Coronary artery (tissue), 2 donors: ENCODE measurements around the gene KNTC1.

Experiments used
- DNase-seq: peaks from one replicate; pipeline ENCODE4 v3.0.0-alpha.2; 2017; ENCODE audit warnings: low spot score
- H3K27ac ChIP-seq, 2 donors: fragments of 200-600 bp; sonication (generic); one replicate each; pipeline ENCODE4 v1.5.1; 2016 to 2019
- H3K4me3 ChIP-seq: fragments of 200-600 bp; sonication (generic); 2 replicates; pipeline ENCODE4 v1.5.1; 2016; ENCODE audit warnings: mild to moderate bottlenecking, moderate library complexity
- CTCF ChIP-seq: fragments of 200-600 bp; sonication (generic); IDR thresholded peaks from one replicate; pipeline ENCODE4 v1.5.1; 2019; ENCODE audit warnings: antibody characterized with exemption

The KNTC1 gene

GRCh38 chr12:122515275-122515674, 11.8 kb upstream of the KNTC1 start:
- no peak overlapping the region for H3K4me3 ChIP-seq
- no peak for TF ChIP-seq CTCF
- H3K27ac ChIP-seq: no peak overlapping the region
- no peak for DNase-seq

- no peak for TF ChIP-seq CTCF
- DNase-seq: no peak
- no peak overlapping the region for H3K27ac ChIP-seq
- no peak overlapping the region for H3K4me3 ChIP-seq
Observed at GRCh38 chr12:122516544-122517361, 10.3 kb upstream of the KNTC1 start.

DNA sequence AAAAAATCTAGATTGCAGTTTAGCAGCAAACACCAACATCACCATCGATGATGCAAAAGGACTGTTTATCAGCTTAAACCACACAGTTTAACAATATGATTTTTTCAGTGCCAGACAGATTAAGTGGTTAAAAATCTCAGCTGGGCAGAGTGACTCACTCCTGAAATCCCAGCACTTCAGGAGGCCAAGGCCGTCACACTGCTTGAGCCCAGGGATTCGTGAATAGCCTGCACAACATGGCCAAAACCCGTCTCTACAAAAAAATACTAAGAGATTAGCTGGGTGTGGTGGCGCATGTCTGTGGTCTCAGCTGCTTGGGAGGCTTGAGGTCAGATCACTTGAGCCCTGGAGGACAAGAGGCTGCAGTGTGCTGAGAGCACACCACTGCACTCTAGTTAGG, 9.2 kb upstream of the KNTC1 start:
- no peak for TF ChIP-seq CTCF
- H3K27ac ChIP-seq: no peak overlapping the region
- DNase-seq: no peak
- H3K4me3 ChIP-seq: no peak overlapping the region

DNA sequence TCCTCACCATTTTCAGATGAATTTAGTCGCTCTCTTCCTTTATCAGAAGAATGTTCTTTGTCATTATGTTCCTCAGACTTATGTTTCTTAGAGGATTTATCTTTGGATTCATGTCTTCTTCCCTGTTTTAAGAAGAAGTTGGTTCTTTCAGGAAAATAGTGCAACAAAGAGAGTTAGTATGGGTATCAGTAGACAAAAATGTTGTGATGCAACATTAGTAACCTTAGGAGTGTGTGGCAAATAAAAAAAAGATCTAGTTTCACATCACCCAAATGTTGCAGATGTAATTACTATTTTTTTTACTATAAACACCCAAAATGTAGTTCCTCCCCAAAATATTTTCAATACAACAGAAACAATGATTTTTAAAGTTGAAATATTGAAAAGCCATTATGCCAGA, 8.1 kb upstream of the KNTC1 start:
- Histone ChIP-seq H3K27ac (no peak overlapping the region), H3K4me3 (no peak overlapping the region)
- no peak for DNase-seq
- no peak for TF ChIP-seq CTCF

GRCh38 chr12:122519418-122519817, 7.6 kb upstream of the KNTC1 start:
- no peak for DNase-seq
- no peak overlapping the region for H3K4me3 ChIP-seq
- H3K27ac ChIP-seq: no peak overlapping the region
- no peak for TF ChIP-seq CTCF

DNA sequence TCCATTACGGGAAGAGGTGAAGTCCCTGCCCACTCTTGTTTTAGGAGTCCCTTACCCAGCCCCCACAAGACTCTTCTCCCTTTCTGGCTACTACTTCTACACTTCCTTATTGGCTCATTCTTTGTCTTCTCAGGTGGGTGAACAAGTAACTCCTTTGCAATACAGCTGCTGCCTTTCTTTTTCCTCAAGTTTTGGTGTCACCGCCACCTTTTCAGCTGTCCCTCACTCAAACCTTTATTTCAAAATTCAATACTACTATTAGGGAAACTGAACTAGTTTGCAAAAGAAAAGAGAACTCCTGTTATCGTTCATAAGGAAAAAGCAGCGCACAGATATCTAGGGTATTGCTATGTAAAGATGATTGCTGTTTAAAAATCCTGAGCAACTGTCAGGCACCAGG, 6.4 kb upstream of the KNTC1 start:
- H3K27ac ChIP-seq: no peak overlapping the region
- H3K4me3 ChIP-seq: no peak overlapping the region
- no peak for DNase-seq
- TF ChIP-seq CTCF: no peak

GRCh38 chr12:122523280-122523679, 3.8 kb upstream of the KNTC1 start:
- no peak for DNase-seq
- Histone ChIP-seq H3K27ac (peak overlapping the region in 1 of 2 donors; percentile 45), H3K4me3 (peak overlapping the region; percentile 81)
- TF ChIP-seq CTCF: no peak
